Endodermal cell (in vitro differentiated cells): Measurements from ENCODE around the gene NPY. TPM values are rescaled to one million over a fixed set of nuclear protein-coding genes. Genes with fewer than 3 reads are reported as not detected.

Source experiments
- DNase-seq: peaks from one replicate; pipeline ENCODE4 v3.0.0-alpha.2; 2017
- H3K27ac ChIP-seq: 2 replicates; pipeline ENCODE4 v1.5.1; 2013; ENCODE audit warnings: mild to moderate bottlenecking, low read depth, low read length, moderate library complexity
- H3K27me3 ChIP-seq: 2 replicates; pipeline ENCODE4 v1.6.1; 2013; ENCODE audit warnings: mild to moderate bottlenecking, low read length, moderate library complexity; ENCODE audit not compliant: insufficient read depth, control insufficient read depth, poor library complexity, severe bottlenecking
- H3K36me3 ChIP-seq: 2 replicates; pipeline ENCODE4 v1.7.0; 2013; ENCODE audit warnings: mild to moderate bottlenecking, low read length, moderate library complexity; ENCODE audit not compliant: control insufficient read depth, insufficient read depth
- H3K4me1 ChIP-seq: one replicate; pipeline ENCODE4 v1.7.0; 2013; ENCODE audit warnings: low read length; ENCODE audit not compliant: control insufficient read depth, insufficient read depth
- H3K4me3 ChIP-seq: 2 replicates; pipeline ENCODE4 v1.5.1; 2013; ENCODE audit warnings: mild to moderate bottlenecking, low read length, moderate library complexity
- H3K9ac ChIP-seq: 2 replicates; pipeline ENCODE4 v1.6.1; 2013; ENCODE audit warnings: mild to moderate bottlenecking, low read length, moderate library complexity; ENCODE audit not compliant: poor library complexity, severe bottlenecking; ENCODE audit errors: extremely low read depth
- H3K9me3 ChIP-seq: 2 replicates; pipeline ENCODE4 v1.6.1; 2013; ENCODE audit warnings: mild to moderate bottlenecking, low read length, moderate library complexity; ENCODE audit not compliant: control insufficient read depth
- H3K27ac Mint-ChIP-seq: 2 replicates; pipeline ENCODE4 v1.8.0; 2020; ENCODE audit warnings: mixed read lengths
- H3K27me3 Mint-ChIP-seq: 2 replicates; pipeline ENCODE4 v1.8.0; 2021; ENCODE audit warnings: mild to moderate bottlenecking, mixed read lengths; ENCODE audit not compliant: insufficient read depth
- H3K36me3 Mint-ChIP-seq: 2 replicates; pipeline ENCODE4 v1.8.0; 2020; ENCODE audit warnings: low read depth, mixed read lengths
- H3K4me1 Mint-ChIP-seq: 2 replicates; pipeline ENCODE4 v1.8.0; 2020; ENCODE audit warnings: mixed read lengths
- H3K4me3 Mint-ChIP-seq: 2 replicates; pipeline ENCODE4 v1.8.0; 2020; ENCODE audit warnings: mild to moderate bottlenecking, moderate library complexity, mixed read lengths
- H3K9me3 Mint-ChIP-seq: 2 replicates; pipeline ENCODE4 v1.8.0; 2020; ENCODE audit warnings: mild to moderate bottlenecking, mixed read lengths
- CTCF ChIP-seq: fragments of 200-600 bp; sonication (generic); conservative IDR thresholded peaks from 2 replicates; pipeline ENCODE4 v1.5.0; 2021; ENCODE audit warnings: antibody characterized with exemption, mild to moderate bottlenecking
- WGBS, 2 experiments: methylation state at CpG; one replicate each; pipeline versions ENCODE4 v1.1.5 to v1.1.7; 2013; ENCODE audit warnings: missing lambda C conversion rate in 2 of 2, mixed read lengths in 1 of 2; ENCODE audit not compliant: insufficient coverage in 1 of 2, insufficient read length in 1 of 2; 5-methylcytosine and 5-hydroxymethylcytosine counted together
- long read RNA-seq, 4 experiments: library from polyadenylated mRNA in 2 of 4; library from RNA in 1 of 4; library from capped mRNA in 1 of 4; stranded (forward) in 3 of 4; unstranded in 1 of 4; transcript quantifications; one replicate each; pipeline ENCODE4 v2.0.0, GENCODE V29; 2020 to 2021; ENCODE audit warnings: inconsistent platforms in 1 of 4
- polyA plus RNA-seq, 2 experiments: library from polyadenylated mRNA; stranded (reverse); fragments of 50-300 nt; gene quantifications; one replicate each; pipeline ENCODE4 v1.2.3, GENCODE V29; 2013
- total RNA-seq, 2 donors: library from RNA; stranded (reverse); fragmentation: NEBNext Ultra II Directional in 1 of 2; extraction: Animal tissue kit (Norgen Biotek cat#: 25700) in 1 of 2; gene quantifications; 2 replicates in 1 of 2; 3 replicates in 1 of 2; pipeline ENCODE4 v1.2.1, GENCODE V29; 2021

NPY gene
- not detected for total RNA-seq
- polyA plus RNA-seq (2013, experiment 1 of 2): 5.2 TPM
- polyA plus RNA-seq (2013, experiment 2 of 2): 4.7 TPM
- long read RNA-seq, experiment 1: 0 reads
- long read RNA-seq, experiment 2: 0 reads
- long read RNA-seq, experiment 3: 0 reads
- long read RNA-seq, experiment 4: 0 reads

GRCh38 chr7:24283897-24284698 lies at the start of gene NPY:
Gene NPY (plus strand): TSS chr7:24284190. CDS start chr7:24285241, 1,051 bp downstream.
- H3K4me1 ChIP-seq: no peaks in the 10 kb centered on the region
- H3K4me1 Mint-ChIP-seq: peaks cover 15% of the 10 kb centered on the region
- no peak within 1 kb of the TSS for H3K27ac Mint-ChIP-seq
- peaks cover 58% of the 10 kb centered on the region for H3K27me3 Mint-ChIP-seq
- no peak within 1 kb of the TSS for H3K9ac ChIP-seq
- peaks cover 1% of the 10 kb centered on the region for H3K9me3 Mint-ChIP-seq
- TF ChIP-seq CTCF: no peak
- no peak within 1 kb of the TSS for H3K27ac ChIP-seq
- peaks cover 4% of the 10 kb centered on the region for H3K9me3 ChIP-seq
- WGBS, 2 experiments: 19 to 23% methylated on average over 14 to 73 of the region's 73 CpGs
- H3K27me3 ChIP-seq: peaks cover 58% of the 10 kb centered on the region
- H3K4me3 ChIP-seq: peak within 1 kb of the TSS; percentile 76
- H3K36me3 Mint-ChIP-seq: no peaks in the 10 kb centered on the region
- H3K4me3 Mint-ChIP-seq: peak within 1 kb of the TSS; percentile 55
- H3K36me3 ChIP-seq: no peaks in the 10 kb centered on the region
- peak; percentile 66 for DNase-seq

- TF ChIP-seq CTCF: no peak
- Histone ChIP-seq H3K27ac (no peak overlapping the region), H3K4me1 (no peaks in the 10 kb centered on the region), H3K27me3 (no peaks in the 10 kb centered on the region), H3K9ac (no peak overlapping the region), H3K36me3 (no peaks in the 10 kb centered on the region), H3K9me3 (no peaks in the 10 kb centered on the region), H3K4me3 (no peak overlapping the region)
- no peak overlapping the region for H3K27ac Mint-ChIP-seq
- no peak overlapping the region for H3K4me3 Mint-ChIP-seq
- no peak for DNase-seq
- peaks cover 3% of the 10 kb centered on the region for H3K4me1 Mint-ChIP-seq
- no peaks in the 10 kb centered on the region for H3K27me3 Mint-ChIP-seq
- no peaks in the 10 kb centered on the region for H3K36me3 Mint-ChIP-seq
- no peaks in the 10 kb centered on the region for H3K9me3 Mint-ChIP-seq
Measured at GRCh38 chr7:24239260-24239659, 44.7 kb upstream of the NPY start.

GRCh38 chr7:24241206-24241605 lies 42.8 kb upstream of the NPY start:
- no peaks in the 10 kb centered on the region for H3K36me3 ChIP-seq
- no peaks in the 10 kb centered on the region for H3K27me3 ChIP-seq
- Mint-ChIP-seq H3K36me3 (no peaks in the 10 kb centered on the region), H3K4me1 (no peaks in the 10 kb centered on the region), H3K4me3 (no peak overlapping the region), H3K9me3 (no peaks in the 10 kb centered on the region), H3K27ac (no peak overlapping the region), H3K27me3 (no peaks in the 10 kb centered on the region)
- H3K9me3 ChIP-seq: no peaks in the 10 kb centered on the region
- no peaks in the 10 kb centered on the region for H3K4me1 ChIP-seq
- TF ChIP-seq CTCF: no peak
- no peak overlapping the region for H3K4me3 ChIP-seq
- 94 to 95% methylated on average over 4 to 5 of the region's 5 CpGs for WGBS, 2 experiments
- no peak overlapping the region for H3K9ac ChIP-seq
- DNase-seq: no peak
- no peak overlapping the region for H3K27ac ChIP-seq
